Measurements from ENCODE around the gene JPH4.
"Not testable (repeated sequence)": the region's sequence is repeated elsewhere in the genome, so short reads cannot be mapped to it uniquely, and the experiment has no call there.

The JPH4 gene

GRCh38 chr14:23578560-23579310 is at the start of gene JPH4:
Gene JPH4, minus strand, starts transcription at chr14:23578790. Its CDS starts 1,337 bp downstream, at chr14:23577453.
- no peak for DNase-seq

DNA sequence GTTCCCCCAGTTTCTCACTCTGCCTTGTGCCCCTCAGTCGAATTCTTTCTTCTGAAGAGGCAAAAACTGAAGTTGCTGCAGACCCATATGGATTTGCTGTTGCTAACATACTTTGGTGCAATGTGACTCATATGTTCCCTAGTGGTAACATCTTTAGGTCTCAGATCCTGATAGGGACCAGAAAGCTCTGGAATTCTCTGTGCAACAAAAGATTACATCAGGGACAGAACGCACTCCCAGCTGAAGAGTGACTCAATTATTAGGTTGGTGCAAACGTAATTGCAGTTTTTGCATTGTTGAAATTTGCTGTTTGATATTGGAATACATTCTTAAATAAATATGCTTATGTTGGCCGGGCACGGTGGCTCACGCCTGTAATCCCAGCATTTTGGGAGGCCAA is 49.4 kb upstream of the JPH4 start:
- no peak for DNase-seq

- DNase-seq, result no peak
These were observed 48.4 kb upstream of the JPH4 start for GRCh38 chr14:23626946-23627345.

GRCh38 chr14:23624830-23625404 is 46.3 kb upstream of the JPH4 start:
- DNase-seq, result no peak

GRCh38 chr14:23623962-23624361 is 45.4 kb upstream of the JPH4 start:
- no peak for DNase-seq

- DNase-seq, result no peak
These were observed 44.4 kb upstream of the JPH4 start for GRCh38 chr14:23622990-23623389.

GRCh38 chr14:23621932-23622730 is 43.5 kb upstream of the JPH4 start:
- DNase-seq, result no peak

GRCh38 chr14:23621204-23621931 is 42.8 kb upstream of the JPH4 start:
- no peak for DNase-seq

- no peak for DNase-seq
These were observed 41.6 kb upstream of the JPH4 start for GRCh38 chr14:23620177-23620702.

- no peak for DNase-seq
These were observed 39.9 kb upstream of the JPH4 start for GRCh38 chr14:23618415-23618988.

DNA sequence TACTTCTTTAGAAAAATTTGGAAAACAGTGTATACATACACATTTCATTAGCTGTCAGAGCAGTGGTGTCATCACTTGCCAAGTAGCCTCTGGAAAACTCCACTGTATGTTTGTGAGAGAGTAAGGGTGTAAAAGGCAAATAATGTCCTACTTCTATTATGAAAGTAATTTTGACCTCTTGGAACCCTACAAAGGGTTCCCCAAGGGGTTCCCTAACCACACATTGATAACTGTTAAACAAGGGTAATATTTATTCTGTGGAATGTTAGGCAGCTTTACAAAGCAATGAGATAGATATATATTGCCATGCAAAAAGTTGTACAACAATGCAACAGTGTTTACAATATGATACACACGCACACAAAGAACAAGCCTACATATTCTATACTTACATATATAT is 38.9 kb upstream of the JPH4 start:
- DNase-seq, result no peak

GRCh38 chr14:23615856-23616255 is 37.3 kb upstream of the JPH4 start:
- DNase-seq, result no peak

- DNase-seq, result no peak
These were observed 35.8 kb upstream of the JPH4 start for GRCh38 chr14:23614395-23614828.

DNA sequence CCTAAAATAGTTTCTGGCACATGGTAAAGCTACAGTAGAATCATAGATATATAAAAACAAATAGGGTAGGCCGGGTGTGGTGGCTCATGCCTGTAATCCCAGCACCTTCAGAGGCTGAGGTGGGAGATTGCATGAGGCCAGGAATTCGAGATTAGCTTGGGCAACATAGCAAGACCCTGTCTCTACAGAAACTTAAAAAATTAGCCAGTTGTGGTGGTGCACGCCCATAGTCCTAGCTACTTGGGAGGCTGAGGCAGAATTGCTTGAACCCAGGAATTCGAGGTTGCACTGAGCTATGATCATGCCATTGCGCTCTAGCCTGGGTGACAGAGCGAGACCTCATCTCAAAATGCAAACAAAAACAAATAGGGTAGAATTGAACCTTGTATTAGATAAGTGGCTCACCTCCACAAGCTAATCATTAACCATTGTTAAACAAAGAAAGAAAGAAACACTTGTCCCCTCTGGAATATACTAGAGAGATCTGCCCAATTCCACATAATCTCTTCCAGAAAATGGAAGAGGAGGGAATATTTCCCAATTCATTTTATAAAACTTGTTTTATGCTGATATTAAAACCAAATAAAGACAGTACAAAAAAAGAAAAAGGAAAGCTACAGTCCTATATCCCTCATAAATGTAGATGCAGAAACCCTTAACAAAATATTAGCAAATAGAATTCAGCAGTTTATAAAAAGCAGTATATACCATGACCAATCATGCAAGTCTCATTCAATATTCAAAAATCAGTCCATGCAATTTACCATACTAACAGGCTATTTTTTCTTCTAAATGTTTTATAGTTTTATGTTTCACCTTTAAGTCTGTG is 34.9 kb upstream of the JPH4 start:
- no peak for DNase-seq

GRCh38 chr14:23612802-23613201 is 34.2 kb upstream of the JPH4 start:
- DNase-seq, result no peak

DNA sequence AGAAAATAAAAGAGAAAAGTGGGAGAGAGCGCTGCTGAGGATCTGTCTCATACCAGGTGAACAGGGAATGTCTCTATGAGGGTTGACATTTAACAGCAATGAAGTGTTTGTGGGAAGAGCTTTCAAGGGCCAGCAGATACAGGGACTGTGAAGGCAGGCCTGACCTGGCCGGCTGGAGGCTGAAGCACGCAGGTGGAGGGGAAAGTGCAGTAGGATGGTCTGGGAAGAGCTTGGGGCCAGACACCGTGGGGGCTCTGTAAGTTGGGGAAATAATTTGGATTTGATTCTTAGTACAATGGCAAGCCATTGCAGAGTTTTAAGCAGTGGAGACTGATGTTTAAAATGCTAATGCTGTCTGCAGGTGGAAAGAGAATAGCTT is 33.8 kb upstream of the JPH4 start:
- DNase-seq, result no peak

DNA sequence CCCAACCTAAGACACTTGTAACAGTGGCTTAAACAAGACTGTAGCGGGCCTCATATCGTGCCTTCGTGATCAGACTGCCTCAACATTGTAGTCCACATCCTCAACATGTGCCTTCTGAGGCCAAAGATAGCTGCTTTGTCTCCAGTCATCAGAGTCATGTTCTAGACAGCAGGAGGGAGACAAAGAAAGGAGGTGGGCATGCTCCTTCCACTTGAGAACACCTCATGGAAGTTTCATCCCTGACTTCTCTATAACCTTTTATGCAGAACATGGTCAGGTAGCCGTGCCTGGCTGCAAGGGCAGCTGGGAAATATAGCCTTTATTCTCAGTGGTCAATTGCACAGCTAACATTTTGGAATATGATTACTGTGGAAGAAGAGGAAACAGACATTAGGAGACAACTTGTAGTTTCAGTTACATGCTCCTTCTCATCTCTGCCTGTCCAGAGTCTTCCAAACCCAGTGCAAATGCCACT is 32.3 kb upstream of the JPH4 start:
- no peak for DNase-seq

GRCh38 chr14:23610090-23610814 is 31.7 kb upstream of the JPH4 start:
- DNase-seq, result no peak

GRCh38 chr14:23609411-23610089 is 31.0 kb upstream of the JPH4 start:
- not testable (repeated sequence) for DNase-seq

GRCh38 chr14:23609001-23609400 is 30.4 kb upstream of the JPH4 start:
- DNase-seq, result no peak

Measured in NCI-H2171 treated with DMSO at 0.1 percent for 48 hours (cell line).